Ectodermal cell (in vitro differentiated cells): ENCODE data around the gene CFAP100.
A peak's percentile ranks its signal among the peaks of the same experiment; 100 is the strongest.

Source experiments
- H3K27ac ChIP-seq: 2 replicates; pipeline ENCODE4 v1.7.0; 2013; ENCODE audit warnings: mild to moderate bottlenecking, low read depth, low read length; ENCODE audit not compliant: insufficient read depth, poor library complexity, severe bottlenecking
- H3K27me3 ChIP-seq: 2 replicates; pipeline ENCODE4 v1.7.0; 2013; ENCODE audit warnings: mild to moderate bottlenecking, low read length; ENCODE audit not compliant: insufficient read depth, control insufficient read depth, poor library complexity, severe bottlenecking
- H3K36me3 ChIP-seq: one replicate; pipeline ENCODE4 v1.7.0; 2013; ENCODE audit warnings: low read length; ENCODE audit not compliant: control insufficient read depth, insufficient read depth
- H3K4me1 ChIP-seq: one replicate; pipeline ENCODE4 v1.7.0; 2013; ENCODE audit warnings: low read length; ENCODE audit not compliant: control insufficient read depth, insufficient read depth
- H3K4me3 ChIP-seq: 2 replicates; pipeline ENCODE4 v1.7.0; 2013; ENCODE audit warnings: low read depth, low read length, control low read depth; ENCODE audit not compliant: insufficient read depth
- H3K9me3 ChIP-seq: 2 replicates; pipeline ENCODE4 v1.7.0; 2013; ENCODE audit warnings: mild to moderate bottlenecking, low read length, moderate library complexity; ENCODE audit not compliant: control insufficient read depth
- WGBS, 2 experiments: methylation state at CpG; one replicate each; pipeline ENCODE4 v1.1.7; 2013; ENCODE audit warnings: missing lambda C conversion rate in 2 of 2; 5-methylcytosine and 5-hydroxymethylcytosine counted together

Gene CFAP100

GRCh38 chr3:126351086-126351770 lies 43.5 kb upstream of the CFAP100 start:
- Histone ChIP-seq H3K4me3 (no peak overlapping the region), H3K36me3 (no peaks in the 10 kb centered on the region)
- WGBS, 2 experiments = 92 to 94% methylated on average over 10 of the region's 10 CpGs

GRCh38 chr3:126351771-126352475 lies 42.8 kb upstream of the CFAP100 start:
- peaks cover 9% of the 10 kb centered on the region for H3K27me3 ChIP-seq
- WGBS, 2 experiments = 95% methylated on average over 18 of the region's 18 CpGs
- no peaks in the 10 kb centered on the region for H3K9me3 ChIP-seq
- H3K4me1 ChIP-seq = peaks cover 7% of the 10 kb centered on the region
- no peaks in the 10 kb centered on the region for H3K36me3 ChIP-seq
- no peak overlapping the region for H3K4me3 ChIP-seq
- no peak overlapping the region for H3K27ac ChIP-seq

More at GRCh38 chr3:126351086-126351770, 43.5 kb upstream of the CFAP100 start:
- H3K9me3 ChIP-seq = no peaks in the 10 kb centered on the region
- H3K27ac ChIP-seq = no peak overlapping the region
- peaks cover 3% of the 10 kb centered on the region for H3K4me1 ChIP-seq
- H3K27me3 ChIP-seq = peaks cover 2% of the 10 kb centered on the region

GRCh38 chr3:126352476-126353454 lies 41.9 kb upstream of the CFAP100 start:
- H3K27me3 ChIP-seq = peaks cover 12% of the 10 kb centered on the region
- H3K4me3 ChIP-seq = no peak overlapping the region
- peaks cover 7% of the 10 kb centered on the region for H3K4me1 ChIP-seq
- no peaks in the 10 kb centered on the region for H3K9me3 ChIP-seq
- no peaks in the 10 kb centered on the region for H3K36me3 ChIP-seq
- no peak overlapping the region for H3K27ac ChIP-seq
- 94 to 95% methylated on average over 27 of the region's 27 CpGs for WGBS, 2 experiments

- H3K4me1 ChIP-seq = peaks cover 7% of the 10 kb centered on the region
- H3K27ac ChIP-seq = no peak overlapping the region
- 88 to 94% methylated on average over 8 of the region's 8 CpGs for WGBS, 2 experiments
- peaks cover 23% of the 10 kb centered on the region for H3K27me3 ChIP-seq
- H3K36me3 ChIP-seq = no peaks in the 10 kb centered on the region
- H3K4me3 ChIP-seq = no peak overlapping the region
- no peaks in the 10 kb centered on the region for H3K9me3 ChIP-seq
Measured at GRCh38 chr3:126353694-126354321, 40.9 kb upstream of the CFAP100 start.

- no peaks in the 10 kb centered on the region for H3K36me3 ChIP-seq
- H3K4me3 ChIP-seq = no peak overlapping the region
- peaks cover 7% of the 10 kb centered on the region for H3K4me1 ChIP-seq
- no peaks in the 10 kb centered on the region for H3K9me3 ChIP-seq
- H3K27me3 ChIP-seq = peaks cover 31% of the 10 kb centered on the region
- H3K27ac ChIP-seq = no peak overlapping the region
- 76 to 83% methylated on average over 6 of the region's 7 CpGs for WGBS, 2 experiments
Measured at GRCh38 chr3:126354776-126355175, 39.9 kb upstream of the CFAP100 start.

GRCh38 chr3:126355251-126355650 lies 39.5 kb upstream of the CFAP100 start:
- WGBS, 2 experiments = 49 to 58% methylated on average over 3 of the region's 3 CpGs
- Histone ChIP-seq H3K9me3 (no peaks in the 10 kb centered on the region), H3K36me3 (no peaks in the 10 kb centered on the region), H3K27me3 (peaks cover 36% of the 10 kb centered on the region), H3K4me1 (peaks cover 7% of the 10 kb centered on the region), H3K4me3 (no peak overlapping the region), H3K27ac (no peak overlapping the region)

GRCh38 chr3:126355777-126356372 lies 38.8 kb upstream of the CFAP100 start:
- Histone ChIP-seq H3K9me3 (no peaks in the 10 kb centered on the region), H3K27me3 (peaks cover 37% of the 10 kb centered on the region), H3K4me1 (peaks cover 7% of the 10 kb centered on the region), H3K27ac (no peak overlapping the region), H3K36me3 (no peaks in the 10 kb centered on the region), H3K4me3 (peak overlapping the region; percentile 53)
- WGBS, 2 experiments = 0 to 1% methylated on average over 32 of the region's 32 CpGs

- Histone ChIP-seq H3K27me3 (peaks cover 37% of the 10 kb centered on the region), H3K4me3 (peak overlapping the region; percentile 53), H3K4me1 (peaks cover 7% of the 10 kb centered on the region), H3K9me3 (no peaks in the 10 kb centered on the region), H3K27ac (no peak overlapping the region), H3K36me3 (no peaks in the 10 kb centered on the region)
- WGBS, 2 experiments = 0% methylated on average over 100 of the region's 100 CpGs
Measured at GRCh38 chr3:126356373-126357264, 38.1 kb upstream of the CFAP100 start.
